Measurements from ENCODE around the gene ITGB8. TPM values are rescaled to one million over a fixed set of nuclear protein-coding genes. Genes with fewer than 3 reads are reported as not detected.
A peak's percentile ranks its signal among the peaks of the same experiment; 100 is the strongest.

The ITGB8 gene
- polyA plus RNA-seq, 1 donor from 2014 or later, result not detected

DNA sequence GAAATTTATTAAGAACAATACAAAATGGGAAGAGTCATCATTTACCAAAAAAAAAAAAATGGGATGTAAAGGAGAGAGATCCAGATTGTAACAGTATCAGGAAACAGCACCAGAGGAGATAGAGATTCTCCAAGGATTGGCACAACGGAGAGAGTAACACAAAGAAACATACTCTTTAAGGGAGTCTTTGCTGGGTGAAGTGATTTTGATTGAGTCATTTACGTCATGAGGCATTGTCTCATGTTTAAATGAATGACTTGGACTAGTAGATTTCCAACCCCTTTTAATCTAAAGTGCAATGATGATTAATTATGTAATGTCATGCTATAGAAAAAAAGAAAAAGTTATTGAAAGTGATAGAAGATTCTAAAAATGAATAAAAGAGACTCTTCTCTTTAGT is 68.8 kb downstream of the ITGB8 start:
- Mint-ChIP-seq H3K4me3 (no peak overlapping the region), H3K27me3 (no peaks in the 10 kb centered on the region), H3K36me3 (no peaks in the 10 kb centered on the region), H3K4me1 (no peaks in the 10 kb centered on the region), H3K9me3 (no peaks in the 10 kb centered on the region), H3K27ac (no peak overlapping the region)

DNA sequence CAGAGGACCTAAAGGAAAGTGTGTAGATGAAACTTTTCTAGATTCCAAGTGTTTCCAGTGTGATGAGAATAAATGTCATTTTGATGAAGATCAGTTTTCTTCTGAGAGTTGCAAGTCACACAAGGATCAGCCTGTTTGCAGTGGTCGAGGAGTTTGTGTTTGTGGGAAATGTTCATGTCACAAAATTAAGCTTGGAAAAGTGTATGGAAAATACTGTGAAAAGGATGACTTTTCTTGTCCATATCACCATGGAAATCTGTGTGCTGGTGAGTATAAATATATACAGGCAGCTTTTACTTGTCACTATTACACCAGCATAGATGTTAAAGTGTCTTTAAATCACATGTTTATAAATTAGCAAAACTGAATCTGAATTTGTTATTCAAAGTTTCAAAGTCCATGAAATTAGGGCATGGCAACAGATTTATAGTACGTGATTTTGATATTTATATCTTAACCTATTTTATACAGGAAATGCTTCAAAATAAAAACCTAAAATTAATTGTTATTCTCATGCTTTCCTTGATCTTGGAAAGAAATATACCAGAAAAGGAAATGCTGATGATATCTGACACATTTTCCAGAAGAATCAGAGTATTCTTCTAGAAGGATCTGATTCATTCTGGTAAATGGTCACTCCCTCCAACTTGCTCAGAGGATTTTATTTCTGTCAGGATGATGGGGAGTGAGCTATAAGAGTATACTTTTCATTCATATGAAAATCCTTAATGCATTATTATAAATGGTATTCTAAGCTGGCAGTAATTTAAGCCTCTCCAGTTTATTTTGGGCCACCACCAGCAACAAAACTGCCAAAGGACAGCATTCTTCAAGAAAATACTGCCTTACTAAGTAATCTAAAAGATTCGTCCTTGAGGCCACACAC is 71.4 kb downstream of the ITGB8 start:
- no peaks in the 10 kb centered on the region for H3K36me3 Mint-ChIP-seq
- no peaks in the 10 kb centered on the region for H3K4me1 Mint-ChIP-seq

DNA sequence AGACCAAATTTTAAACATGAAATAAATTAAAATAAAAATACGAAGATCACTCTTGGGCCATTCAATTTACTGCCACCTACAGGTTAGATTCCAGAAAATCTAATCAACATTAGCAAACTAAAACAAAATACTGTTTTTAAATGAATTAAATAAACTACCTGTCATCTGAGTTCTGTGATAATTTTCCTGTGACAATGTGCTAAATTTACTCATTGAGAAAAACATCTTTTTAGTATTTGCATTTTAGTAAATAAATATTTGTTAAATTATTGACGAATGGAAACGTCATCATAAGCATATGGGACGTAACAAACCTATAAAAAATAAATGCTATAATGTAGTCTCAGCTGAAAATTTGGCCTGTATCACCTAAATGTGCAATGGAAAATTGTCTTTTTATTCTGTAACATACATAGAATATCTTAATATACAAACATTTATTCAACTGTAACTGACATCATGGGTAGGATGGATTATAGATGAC is 72.1 kb downstream of the ITGB8 start:
- Mint-ChIP-seq H3K27me3 (no peaks in the 10 kb centered on the region), H3K4me1 (no peaks in the 10 kb centered on the region), H3K4me3 (no peak overlapping the region), H3K27ac (no peak overlapping the region), H3K9me3 (no peaks in the 10 kb centered on the region), H3K36me3 (no peaks in the 10 kb centered on the region)

More for the DNA sequence above, 71.4 kb downstream of the ITGB8 start:
- H3K9me3 Mint-ChIP-seq, result no peaks in the 10 kb centered on the region
- H3K4me3 Mint-ChIP-seq, result no peak overlapping the region
- H3K27me3 Mint-ChIP-seq, result no peaks in the 10 kb centered on the region
- no peak overlapping the region for H3K27ac Mint-ChIP-seq

DNA sequence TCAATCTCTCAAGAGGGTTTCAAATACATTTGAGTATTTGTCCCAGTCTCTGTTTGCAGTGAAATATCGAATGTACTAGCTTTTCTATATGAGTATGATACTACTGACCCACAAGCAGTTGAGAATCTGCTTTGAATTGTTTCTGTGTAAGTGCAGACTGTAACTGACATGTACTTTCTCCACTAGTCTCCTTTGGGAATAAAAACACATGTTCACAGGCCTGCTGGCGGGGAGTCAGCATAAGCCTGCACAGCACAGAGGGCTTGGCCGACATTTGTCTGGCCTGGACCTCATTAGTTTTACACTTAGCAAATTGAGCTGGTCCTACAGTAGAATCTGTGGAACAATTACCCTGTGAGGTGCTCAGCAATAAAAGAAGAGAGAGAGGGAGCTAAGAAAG is 72.6 kb downstream of the ITGB8 start:
- no peak overlapping the region for H3K4me3 Mint-ChIP-seq
- H3K27me3 Mint-ChIP-seq, result no peaks in the 10 kb centered on the region
- H3K4me1 Mint-ChIP-seq, result no peaks in the 10 kb centered on the region
- no peaks in the 10 kb centered on the region for H3K9me3 Mint-ChIP-seq
- H3K27ac Mint-ChIP-seq, result no peak overlapping the region
- no peaks in the 10 kb centered on the region for H3K36me3 Mint-ChIP-seq

DNA sequence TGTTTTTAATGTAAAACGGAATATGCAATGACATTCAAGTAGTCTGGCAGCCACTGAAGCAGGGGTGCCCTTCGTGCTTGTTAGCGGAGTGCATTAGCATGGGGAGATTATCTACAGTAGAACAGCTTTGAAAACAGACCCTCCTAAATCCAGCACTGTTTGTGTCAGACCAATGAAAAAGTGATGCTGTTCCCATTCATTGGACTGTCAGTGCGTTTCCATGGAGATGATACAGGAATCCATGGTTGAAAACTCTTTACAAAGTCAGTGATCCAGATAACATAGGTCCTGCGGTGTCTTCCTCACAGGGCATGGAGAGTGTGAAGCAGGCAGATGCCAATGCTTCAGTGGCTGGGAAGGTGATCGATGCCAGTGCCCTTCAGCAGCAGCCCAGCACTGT is 73.6 kb downstream of the ITGB8 start:
- no peaks in the 10 kb centered on the region for H3K4me1 Mint-ChIP-seq
- no peaks in the 10 kb centered on the region for H3K9me3 Mint-ChIP-seq
- H3K27me3 Mint-ChIP-seq, result no peaks in the 10 kb centered on the region
- no peaks in the 10 kb centered on the region for H3K36me3 Mint-ChIP-seq
- no peak overlapping the region for H3K27ac Mint-ChIP-seq
- H3K4me3 Mint-ChIP-seq, result no peak overlapping the region

DNA sequence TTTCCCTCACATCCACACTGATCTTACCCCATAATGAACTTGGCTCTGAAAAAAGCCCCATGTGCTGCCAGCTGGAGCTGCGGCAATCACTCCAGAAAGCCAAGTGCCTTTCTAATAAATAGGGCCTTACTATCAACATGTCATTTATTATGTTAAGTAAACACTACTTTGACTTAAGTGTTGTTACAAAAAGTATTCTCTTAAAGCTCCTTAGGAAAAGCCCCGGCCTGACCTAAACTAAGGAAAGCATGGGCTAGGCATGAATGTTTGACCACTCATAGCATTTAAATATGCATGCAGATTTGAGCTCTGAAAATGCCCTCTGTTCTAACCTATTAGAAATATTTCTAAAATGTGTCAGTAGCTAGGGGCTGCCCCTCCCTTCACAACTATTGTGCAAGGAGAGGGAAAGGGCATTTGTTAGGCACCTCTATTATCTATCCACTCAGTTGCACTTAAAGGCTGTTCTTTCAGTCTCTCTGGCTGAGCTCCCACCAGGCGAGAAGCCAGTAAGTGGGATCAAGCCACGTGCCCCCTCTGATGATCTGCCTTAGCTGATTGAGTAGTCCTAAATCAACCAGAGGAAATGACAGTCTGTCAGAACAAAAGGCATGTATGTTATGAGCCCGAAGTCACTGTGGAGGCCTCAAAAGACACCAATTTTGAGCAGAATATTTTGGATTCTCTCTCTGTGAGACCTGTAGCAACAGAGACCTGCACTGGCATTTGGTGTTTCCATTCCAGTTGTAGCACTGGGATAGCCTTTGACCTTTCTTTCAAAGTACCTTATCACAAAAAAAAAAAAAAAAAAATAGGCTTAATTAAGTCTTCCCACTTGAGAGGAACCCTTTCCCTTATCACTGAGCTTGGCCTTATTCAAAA is 77.1 kb downstream of the ITGB8 start:
- Mint-ChIP-seq H3K27me3 (no peaks in the 10 kb centered on the region), H3K4me3 (no peak overlapping the region), H3K9me3 (no peaks in the 10 kb centered on the region), H3K4me1 (no peaks in the 10 kb centered on the region), H3K36me3 (no peaks in the 10 kb centered on the region), H3K27ac (peak overlapping the region in 1 of 3 donors; percentile 27)

DNA sequence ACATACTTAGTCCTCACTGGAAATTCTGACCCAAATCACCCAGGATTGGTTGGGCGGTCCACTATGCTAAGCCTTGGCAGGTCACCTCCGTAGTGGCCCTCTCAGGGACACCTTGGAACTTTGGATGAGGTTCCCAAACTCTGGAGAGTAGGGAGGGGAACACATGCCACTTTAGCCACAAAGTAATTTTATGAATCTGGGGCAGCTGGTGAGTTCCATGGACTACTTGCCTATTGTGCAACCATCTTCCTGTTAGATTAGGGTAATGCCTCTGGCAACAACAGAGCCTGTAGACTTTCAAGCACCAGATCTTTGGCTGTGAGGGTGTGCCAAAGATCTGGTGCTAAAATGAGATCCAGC is 77.7 kb downstream of the ITGB8 start:
- no peak overlapping the region for H3K4me3 Mint-ChIP-seq

DNA sequence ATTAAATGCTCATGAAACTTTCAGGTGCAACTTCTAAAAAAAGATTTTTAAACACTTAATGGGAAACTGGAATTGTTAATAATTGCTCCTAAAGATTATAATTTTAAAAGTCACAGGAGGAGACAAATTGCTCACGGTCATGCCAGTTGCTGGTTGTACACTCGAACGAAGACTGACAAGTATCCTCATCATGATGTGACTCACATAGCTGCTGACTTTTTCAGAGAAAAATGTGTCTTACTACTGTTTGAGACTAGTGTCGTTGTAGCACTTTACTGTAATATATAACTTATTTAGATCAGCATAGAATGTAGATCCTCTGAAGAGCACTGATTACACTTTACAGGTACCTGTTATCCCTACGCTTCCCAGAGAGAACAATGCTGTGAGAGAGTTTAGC is 79.3 kb downstream of the ITGB8 start:
- no peaks in the 10 kb centered on the region for H3K36me3 Mint-ChIP-seq
- no peaks in the 10 kb centered on the region for H3K9me3 Mint-ChIP-seq
- H3K4me1 Mint-ChIP-seq, result no peaks in the 10 kb centered on the region
- H3K4me3 Mint-ChIP-seq, result no peak overlapping the region
- no peaks in the 10 kb centered on the region for H3K27me3 Mint-ChIP-seq
- no peak overlapping the region for H3K27ac Mint-ChIP-seq

More for the DNA sequence above, 77.7 kb downstream of the ITGB8 start:
- Mint-ChIP-seq H3K27me3 (no peaks in the 10 kb centered on the region), H3K36me3 (no peaks in the 10 kb centered on the region), H3K4me1 (no peaks in the 10 kb centered on the region), H3K9me3 (no peaks in the 10 kb centered on the region), H3K27ac (no peak overlapping the region)

DNA sequence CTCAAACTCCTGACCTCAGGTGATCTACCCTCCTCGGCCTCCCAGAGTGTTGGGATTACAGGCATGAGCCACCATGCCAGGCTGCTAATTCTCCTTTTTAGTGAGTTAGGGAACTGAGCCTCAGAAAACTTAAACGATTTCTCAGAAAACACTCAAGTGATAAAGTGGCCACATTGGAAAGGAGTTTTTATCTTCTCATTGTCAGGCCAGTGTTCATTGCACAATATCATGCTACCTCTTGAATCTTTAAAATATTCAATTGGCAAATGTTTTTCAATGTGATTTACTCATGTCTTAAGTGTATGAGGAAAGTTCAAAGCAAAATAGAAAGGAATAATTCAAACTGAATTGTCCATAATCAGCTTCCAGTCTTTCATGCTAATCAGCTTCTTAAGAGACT is 80.7 kb downstream of the ITGB8 start:
- Mint-ChIP-seq H3K36me3 (no peaks in the 10 kb centered on the region), H3K27me3 (no peaks in the 10 kb centered on the region), H3K4me3 (no peak overlapping the region), H3K27ac (no peak overlapping the region), H3K4me1 (no peaks in the 10 kb centered on the region), H3K9me3 (no peaks in the 10 kb centered on the region)

DNA sequence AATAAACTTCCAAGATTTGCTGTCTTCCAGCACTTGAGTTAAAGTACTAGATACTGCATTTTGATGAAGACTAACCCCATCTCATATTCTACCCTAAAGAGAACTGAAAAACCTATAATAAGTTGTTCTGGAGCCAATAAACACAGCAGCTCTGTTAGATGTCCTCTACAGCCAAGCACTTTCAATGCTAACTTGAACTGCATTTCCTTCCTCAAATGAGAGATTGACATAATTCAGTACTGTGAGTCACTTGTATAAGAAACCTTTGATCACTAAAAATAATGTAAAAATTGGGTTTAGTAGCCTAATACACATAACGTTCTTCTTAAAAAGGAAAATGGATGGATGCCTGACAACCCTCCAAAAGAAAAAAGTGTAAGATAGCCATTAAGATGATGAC is 81.3 kb downstream of the ITGB8 start:
- H3K4me1 Mint-ChIP-seq, result no peaks in the 10 kb centered on the region
- H3K4me3 Mint-ChIP-seq, result no peak overlapping the region
- no peaks in the 10 kb centered on the region for H3K36me3 Mint-ChIP-seq
- H3K9me3 Mint-ChIP-seq, result no peaks in the 10 kb centered on the region
- no peaks in the 10 kb centered on the region for H3K27me3 Mint-ChIP-seq
- no peak overlapping the region for H3K27ac Mint-ChIP-seq

DNA sequence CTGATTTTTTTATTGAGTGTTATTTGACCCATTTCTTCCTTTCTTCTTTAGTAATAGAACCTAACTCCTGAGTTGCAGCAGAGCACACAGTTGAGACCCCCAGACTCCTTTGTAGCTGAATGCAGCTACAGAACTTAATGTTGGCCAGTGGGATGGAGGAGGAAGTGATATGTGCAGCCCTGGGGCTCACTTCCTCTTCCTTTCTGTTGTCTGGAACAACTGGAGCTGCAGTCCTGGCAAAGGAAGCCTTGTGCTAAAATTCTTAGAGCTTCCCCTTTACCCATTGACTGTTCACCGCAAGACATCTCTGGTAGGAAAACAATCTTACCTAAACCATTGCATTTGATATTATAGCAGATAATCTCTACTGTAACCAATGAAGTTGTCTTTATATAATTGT is 86.6 kb downstream of the ITGB8 start:
- H3K4me1 Mint-ChIP-seq, result peaks cover 0 to 1% (median 0%) of the 10 kb centered on the region in 3 donors
- H3K4me3 Mint-ChIP-seq, result no peak overlapping the region
- H3K9me3 Mint-ChIP-seq, result no peaks in the 10 kb centered on the region
- H3K27me3 Mint-ChIP-seq, result no peaks in the 10 kb centered on the region
- H3K27ac Mint-ChIP-seq, result no peak overlapping the region
- H3K36me3 Mint-ChIP-seq, result no peaks in the 10 kb centered on the region

DNA sequence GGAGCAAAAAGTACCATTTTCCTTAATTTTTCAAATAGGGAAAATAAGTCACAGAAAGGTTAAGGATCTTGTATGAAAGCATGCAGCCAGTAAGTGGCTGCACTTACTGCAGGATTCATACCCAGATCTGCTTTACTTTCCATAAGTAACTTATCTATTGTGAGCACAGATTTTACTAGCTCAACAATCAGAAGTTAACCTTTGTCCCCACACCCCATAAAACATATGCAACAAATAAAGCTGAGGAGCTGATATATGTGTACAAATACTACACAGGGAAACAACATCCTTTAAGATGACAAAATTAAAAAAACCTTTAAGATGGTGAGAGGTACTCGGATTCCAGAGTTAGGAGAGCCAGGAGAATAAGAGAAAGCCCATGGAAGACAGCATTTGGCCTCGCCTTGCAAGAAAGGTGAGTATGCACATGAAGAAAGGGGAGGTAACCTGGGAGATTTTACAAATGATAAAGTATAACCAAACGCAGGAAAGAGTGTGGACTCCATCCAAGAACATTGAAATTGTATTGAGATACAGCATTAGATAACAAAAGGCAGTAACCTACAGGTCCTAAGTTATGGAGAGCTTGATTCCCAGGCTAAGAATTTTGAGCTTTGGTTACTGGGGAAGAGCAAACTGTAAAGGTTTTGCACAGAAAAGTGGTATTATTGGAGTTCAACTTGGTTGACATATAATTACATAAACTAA is 87.1 kb downstream of the ITGB8 start:
- H3K9me3 Mint-ChIP-seq, result no peaks in the 10 kb centered on the region

DNA sequence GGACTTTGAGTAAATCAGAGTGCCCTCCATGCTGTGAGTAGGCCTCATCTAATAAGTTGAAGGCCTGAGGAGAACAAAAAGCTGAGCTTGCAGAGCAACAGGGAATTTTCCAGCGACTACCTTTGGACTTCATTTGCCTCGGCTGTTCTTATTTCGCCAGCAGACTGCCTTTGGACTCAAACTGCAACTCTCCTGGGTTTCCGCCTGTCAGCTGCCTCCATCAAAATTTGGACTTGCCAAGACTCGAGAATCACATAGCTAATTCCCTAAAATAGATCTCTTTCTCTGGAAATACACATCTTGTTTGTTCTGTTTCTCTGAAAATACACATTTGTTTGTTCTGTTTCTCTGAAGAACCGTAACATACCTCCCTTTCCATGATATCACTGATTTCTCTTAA is 93.8 kb downstream of the ITGB8 start:
- Mint-ChIP-seq H3K27ac (no peak overlapping the region), H3K9me3 (peaks cover 3% of the 10 kb centered on the region in 3 donors), H3K4me3 (no peak overlapping the region), H3K36me3 (no peaks in the 10 kb centered on the region), H3K27me3 (peaks cover 7% of the 10 kb centered on the region), H3K4me1 (no peaks in the 10 kb centered on the region)

More for the DNA sequence above, 87.1 kb downstream of the ITGB8 start:
- H3K36me3 Mint-ChIP-seq, result no peaks in the 10 kb centered on the region
- no peak overlapping the region for H3K4me3 Mint-ChIP-seq
- peaks cover 0 to 1% (median 0%) of the 10 kb centered on the region in 3 donors for H3K4me1 Mint-ChIP-seq
- no peaks in the 10 kb centered on the region for H3K27me3 Mint-ChIP-seq
- no peak overlapping the region for H3K27ac Mint-ChIP-seq

DNA sequence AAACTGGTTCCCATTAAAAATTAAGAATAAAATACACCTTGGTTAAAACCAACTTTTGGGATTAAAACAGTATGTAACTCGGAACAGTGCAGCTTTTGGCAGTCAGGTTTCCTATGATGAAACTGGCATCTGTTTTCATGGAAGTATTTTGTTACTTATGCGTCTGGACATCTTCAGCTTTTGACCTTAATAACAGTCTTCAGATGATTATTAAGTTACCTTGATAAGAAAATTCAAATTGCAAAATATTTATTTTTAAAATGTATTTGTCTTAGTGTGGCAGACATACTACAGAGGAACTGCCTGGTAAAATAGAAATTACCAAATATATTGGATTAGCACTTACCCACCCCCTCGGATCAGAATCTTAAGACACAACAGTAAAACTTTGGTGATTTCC is 100.0 kb downstream of the ITGB8 start:
- H3K4me3 Mint-ChIP-seq, result no peak overlapping the region

DNA sequence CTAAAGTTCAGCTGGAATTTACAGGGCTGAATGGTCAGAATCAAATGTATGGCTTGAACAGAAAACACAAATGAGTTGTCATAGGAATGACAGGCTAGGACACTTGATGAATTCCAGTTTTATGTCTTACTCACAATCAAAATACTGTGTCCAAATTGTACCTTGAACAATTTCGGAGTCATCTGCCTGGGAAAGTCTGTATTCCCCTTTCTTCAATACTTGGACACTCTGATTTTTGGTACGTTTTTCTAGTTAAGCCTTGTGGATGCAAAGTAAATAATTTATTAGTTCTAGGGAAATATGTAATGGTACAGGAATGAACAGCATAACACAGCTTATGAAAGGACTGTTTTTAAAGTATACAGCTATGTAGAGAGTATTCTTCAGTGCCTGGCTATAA is 100.4 kb downstream of the ITGB8 start:
- Mint-ChIP-seq H3K27me3 (peaks cover 16% of the 10 kb centered on the region), H3K27ac (no peak overlapping the region), H3K4me3 (no peak overlapping the region), H3K9me3 (peaks cover under 1 to 3% (median 3%) of the 10 kb centered on the region in 3 donors), H3K4me1 (no peaks in the 10 kb centered on the region), H3K36me3 (no peaks in the 10 kb centered on the region)

More for the DNA sequence above, 100.0 kb downstream of the ITGB8 start:
- H3K36me3 Mint-ChIP-seq, result no peaks in the 10 kb centered on the region
- H3K4me1 Mint-ChIP-seq, result no peaks in the 10 kb centered on the region
- H3K27me3 Mint-ChIP-seq, result peaks cover 16% of the 10 kb centered on the region
- peaks cover 3% of the 10 kb centered on the region in 3 donors for H3K9me3 Mint-ChIP-seq
- no peak overlapping the region for H3K27ac Mint-ChIP-seq

Data from IgD-negative memory B cell (primary cell).